ENCODE measurements around the gene DMD.

DNA sequence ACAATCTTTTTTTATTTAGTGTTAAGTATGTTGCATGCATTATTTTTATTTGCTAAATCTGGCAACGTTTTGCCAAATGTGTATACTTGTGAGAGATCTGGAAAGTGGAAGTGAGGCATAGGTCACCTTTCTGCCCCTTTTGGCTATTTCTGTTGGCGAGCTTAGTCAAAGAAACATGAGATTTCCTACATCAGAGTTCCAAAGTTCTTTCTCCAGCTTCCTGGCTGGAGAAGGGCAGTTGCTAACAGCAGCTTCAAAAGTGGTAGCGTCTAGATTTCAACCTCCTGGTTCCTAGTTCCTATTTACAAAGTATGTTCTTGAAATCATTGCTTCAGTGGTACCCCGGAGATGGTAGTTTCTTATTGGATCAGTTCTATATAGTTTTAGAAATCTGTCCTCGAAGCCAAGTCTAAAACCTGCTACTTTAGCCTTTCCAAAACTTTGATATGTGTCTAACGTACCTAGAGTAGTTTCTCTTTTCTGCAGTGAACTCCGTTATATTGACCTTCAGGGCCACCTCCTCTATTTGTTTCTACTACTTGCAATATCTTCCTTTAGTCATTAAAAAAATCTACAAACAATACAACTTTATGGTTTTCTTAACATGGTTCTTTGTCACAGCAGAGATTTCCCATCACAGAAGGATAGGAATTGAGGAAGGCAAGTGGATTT is 1683.8 kb downstream of the DMD start:
- TF ChIP-seq, protein P1, sequence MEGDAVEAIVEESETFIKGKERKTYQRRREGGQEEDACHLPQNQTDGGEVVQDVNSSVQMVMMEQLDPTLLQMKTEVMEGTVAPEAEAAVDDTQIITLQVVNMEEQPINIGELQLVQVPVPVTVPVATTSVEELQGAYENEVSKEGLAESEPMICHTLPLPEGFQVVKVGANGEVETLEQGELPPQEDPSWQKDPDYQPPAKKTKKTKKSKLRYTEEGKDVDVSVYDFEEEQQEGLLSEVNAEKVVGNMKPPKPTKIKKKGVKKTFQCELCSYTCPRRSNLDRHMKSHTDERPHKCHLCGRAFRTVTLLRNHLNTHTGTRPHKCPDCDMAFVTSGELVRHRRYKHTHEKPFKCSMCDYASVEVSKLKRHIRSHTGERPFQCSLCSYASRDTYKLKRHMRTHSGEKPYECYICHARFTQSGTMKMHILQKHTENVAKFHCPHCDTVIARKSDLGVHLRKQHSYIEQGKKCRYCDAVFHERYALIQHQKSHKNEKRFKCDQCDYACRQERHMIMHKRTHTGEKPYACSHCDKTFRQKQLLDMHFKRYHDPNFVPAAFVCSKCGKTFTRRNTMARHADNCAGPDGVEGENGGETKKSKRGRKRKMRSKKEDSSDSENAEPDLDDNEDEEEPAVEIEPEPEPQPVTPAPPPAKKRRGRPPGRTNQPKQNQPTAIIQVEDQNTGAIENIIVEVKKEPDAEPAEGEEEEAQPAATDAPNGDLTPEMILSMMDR (IDR thresholded peaks at IDR 0.05): no peak
- TF ChIP-seq POLR2AphosphoS5 (IDR thresholded peaks at IDR 0.05; ENCODE audit: low read depth, low read length) (no peak), SIN3A (IDR thresholded peaks at IDR 0.05; ENCODE audit: borderline replicate concordance, insufficient read depth, low read depth, low read length) (no peak)
- TF ChIP-seq, protein P2, sequence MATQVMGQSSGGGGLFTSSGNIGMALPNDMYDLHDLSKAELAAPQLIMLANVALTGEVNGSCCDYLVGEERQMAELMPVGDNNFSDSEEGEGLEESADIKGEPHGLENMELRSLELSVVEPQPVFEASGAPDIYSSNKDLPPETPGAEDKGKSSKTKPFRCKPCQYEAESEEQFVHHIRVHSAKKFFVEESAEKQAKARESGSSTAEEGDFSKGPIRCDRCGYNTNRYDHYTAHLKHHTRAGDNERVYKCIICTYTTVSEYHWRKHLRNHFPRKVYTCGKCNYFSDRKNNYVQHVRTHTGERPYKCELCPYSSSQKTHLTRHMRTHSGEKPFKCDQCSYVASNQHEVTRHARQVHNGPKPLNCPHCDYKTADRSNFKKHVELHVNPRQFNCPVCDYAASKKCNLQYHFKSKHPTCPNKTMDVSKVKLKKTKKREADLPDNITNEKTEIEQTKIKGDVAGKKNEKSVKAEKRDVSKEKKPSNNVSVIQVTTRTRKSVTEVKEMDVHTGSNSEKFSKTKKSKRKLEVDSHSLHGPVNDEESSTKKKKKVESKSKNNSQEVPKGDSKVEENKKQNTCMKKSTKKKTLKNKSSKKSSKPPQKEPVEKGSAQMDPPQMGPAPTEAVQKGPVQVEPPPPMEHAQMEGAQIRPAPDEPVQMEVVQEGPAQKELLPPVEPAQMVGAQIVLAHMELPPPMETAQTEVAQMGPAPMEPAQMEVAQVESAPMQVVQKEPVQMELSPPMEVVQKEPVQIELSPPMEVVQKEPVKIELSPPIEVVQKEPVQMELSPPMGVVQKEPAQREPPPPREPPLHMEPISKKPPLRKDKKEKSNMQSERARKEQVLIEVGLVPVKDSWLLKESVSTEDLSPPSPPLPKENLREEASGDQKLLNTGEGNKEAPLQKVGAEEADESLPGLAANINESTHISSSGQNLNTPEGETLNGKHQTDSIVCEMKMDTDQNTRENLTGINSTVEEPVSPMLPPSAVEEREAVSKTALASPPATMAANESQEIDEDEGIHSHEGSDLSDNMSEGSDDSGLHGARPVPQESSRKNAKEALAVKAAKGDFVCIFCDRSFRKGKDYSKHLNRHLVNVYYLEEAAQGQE (IDR thresholded peaks at IDR 0.05; ENCODE audit: insufficient read depth in 1 of 2, low read depth in 2 of 2, low read length in 1 of 2): no peak

All from Panc1 (cell line).